Measurements from ENCODE around the gene POMGNT1. TPM values are rescaled to one million over a fixed set of nuclear protein-coding genes. Genes with fewer than 3 reads are reported as not detected.

The POMGNT1 gene
- total RNA-seq, 1 donor from 2014 or later: 55.7 TPM

DNA sequence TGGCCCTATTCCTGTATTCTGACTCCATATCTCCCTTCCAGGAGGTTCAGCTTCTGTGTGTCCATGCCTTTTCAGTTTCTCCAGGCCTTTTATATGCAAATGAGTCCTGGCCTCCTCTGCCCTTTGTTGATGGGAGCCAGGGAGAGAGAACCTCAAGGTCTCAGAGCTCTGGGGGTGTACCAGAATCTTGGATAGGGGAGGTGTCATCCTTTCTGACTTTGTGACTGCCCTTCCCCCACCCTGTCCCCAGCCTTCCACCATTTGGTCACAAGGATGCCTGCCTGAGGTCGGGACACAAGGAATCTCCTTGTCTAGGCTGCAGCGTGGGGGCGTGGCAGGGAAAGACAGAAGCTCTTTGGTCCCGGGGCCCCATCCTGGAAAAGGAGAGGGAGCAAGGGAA is 23.5 kb upstream of the POMGNT1 start:
- H3K9me3 ChIP-seq (ENCODE audit: low read depth): no peaks in the 10 kb centered on the region
- H2AFZ ChIP-seq (replicated peaks): peak overlapping the region; percentile 76
- no peaks in the 10 kb centered on the region for H4K20me1 ChIP-seq (ENCODE audit: low read depth)
- Mint-ChIP-seq H3K9me3 (no peaks in the 10 kb centered on the region), H3K27ac (peak overlapping the region; percentile 68), H3K27me3 (ENCODE audit: insufficient read depth, low read depth) (peaks cover 9% of the 10 kb centered on the region), H3K4me1 (peaks cover 54% of the 10 kb centered on the region), H3K4me3 (peak overlapping the region; percentile 49), H3K36me3 (no peaks in the 10 kb centered on the region)
- peak overlapping the region; percentile 69 for H3K4me2 ChIP-seq
- H3K27ac ChIP-seq: peak overlapping the region; percentile 13
- H3F3A ChIP-seq (ENCODE audit: low read depth): peaks cover 31% of the 10 kb centered on the region
- H3K9ac ChIP-seq: no peak overlapping the region
- H3K79me2 ChIP-seq (ENCODE audit: low read depth): no peaks in the 10 kb centered on the region
- no peaks in the 10 kb centered on the region for H3K36me3 ChIP-seq
- no peaks in the 10 kb centered on the region for H3K27me3 ChIP-seq
- peak; percentile 79 for DNase-seq (ENCODE audit: low spot score)
- peaks cover 25% of the 10 kb centered on the region for H3K4me1 ChIP-seq
- no peak overlapping the region for H3K4me3 ChIP-seq
- TF ChIP-seq EZH2phosphoT487 (IDR thresholded peaks at IDR 0.05) (no peak), EZH2 (IDR thresholded peaks at IDR 0.05) (no peak)
- TF ChIP-seq, protein P1, sequence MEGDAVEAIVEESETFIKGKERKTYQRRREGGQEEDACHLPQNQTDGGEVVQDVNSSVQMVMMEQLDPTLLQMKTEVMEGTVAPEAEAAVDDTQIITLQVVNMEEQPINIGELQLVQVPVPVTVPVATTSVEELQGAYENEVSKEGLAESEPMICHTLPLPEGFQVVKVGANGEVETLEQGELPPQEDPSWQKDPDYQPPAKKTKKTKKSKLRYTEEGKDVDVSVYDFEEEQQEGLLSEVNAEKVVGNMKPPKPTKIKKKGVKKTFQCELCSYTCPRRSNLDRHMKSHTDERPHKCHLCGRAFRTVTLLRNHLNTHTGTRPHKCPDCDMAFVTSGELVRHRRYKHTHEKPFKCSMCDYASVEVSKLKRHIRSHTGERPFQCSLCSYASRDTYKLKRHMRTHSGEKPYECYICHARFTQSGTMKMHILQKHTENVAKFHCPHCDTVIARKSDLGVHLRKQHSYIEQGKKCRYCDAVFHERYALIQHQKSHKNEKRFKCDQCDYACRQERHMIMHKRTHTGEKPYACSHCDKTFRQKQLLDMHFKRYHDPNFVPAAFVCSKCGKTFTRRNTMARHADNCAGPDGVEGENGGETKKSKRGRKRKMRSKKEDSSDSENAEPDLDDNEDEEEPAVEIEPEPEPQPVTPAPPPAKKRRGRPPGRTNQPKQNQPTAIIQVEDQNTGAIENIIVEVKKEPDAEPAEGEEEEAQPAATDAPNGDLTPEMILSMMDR (IDR thresholded peaks at IDR 0.05): no peak

DNA sequence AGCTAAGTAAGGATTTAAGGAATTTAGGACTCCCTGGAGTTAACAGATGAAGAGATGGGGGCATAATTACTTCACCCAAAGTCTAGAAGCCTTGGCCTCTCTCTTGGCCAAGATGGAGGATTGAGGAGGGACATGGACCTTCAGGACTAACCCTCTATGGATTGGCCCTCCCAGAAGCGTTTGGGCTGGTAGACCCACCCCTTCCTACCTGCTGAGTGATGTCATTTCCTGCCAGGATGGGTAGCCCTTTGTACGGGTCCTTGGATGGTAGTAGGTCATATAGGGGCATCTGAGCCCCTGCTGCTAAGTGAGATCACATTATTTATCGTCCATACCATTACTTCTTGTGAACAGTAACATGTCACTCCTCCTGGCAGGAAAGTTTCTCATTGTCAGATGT is 22.6 kb upstream of the POMGNT1 start:
- Histone ChIP-seq H3K4me1 (peaks cover 25% of the 10 kb centered on the region), H3K9ac (no peak overlapping the region), H3F3A (ENCODE audit: low read depth) (peaks cover 31% of the 10 kb centered on the region), H2AFZ (replicated peaks) (no peak overlapping the region), H4K20me1 (ENCODE audit: low read depth) (no peaks in the 10 kb centered on the region), H3K27me3 (no peaks in the 10 kb centered on the region), H3K9me3 (ENCODE audit: low read depth) (no peaks in the 10 kb centered on the region), H3K4me3 (no peak overlapping the region), H3K36me3 (no peaks in the 10 kb centered on the region), H3K27ac (no peak overlapping the region), H3K79me2 (ENCODE audit: low read depth) (no peaks in the 10 kb centered on the region), H3K4me2 (no peak overlapping the region)
- H3K4me3 Mint-ChIP-seq: no peak overlapping the region
- H3K9me3 Mint-ChIP-seq: no peaks in the 10 kb centered on the region
- TF ChIP-seq EZH2phosphoT487 (IDR thresholded peaks at IDR 0.05) (no peak), EZH2 (IDR thresholded peaks at IDR 0.05) (no peak)
- TF ChIP-seq, protein P1 (IDR thresholded peaks at IDR 0.05): no peak
- no peak overlapping the region for H3K27ac Mint-ChIP-seq
- peaks cover 9% of the 10 kb centered on the region for H3K27me3 Mint-ChIP-seq (ENCODE audit: insufficient read depth, low read depth)
- H3K4me1 Mint-ChIP-seq: peaks cover 54% of the 10 kb centered on the region
- DNase-seq (ENCODE audit: low spot score): no peak
- no peaks in the 10 kb centered on the region for H3K36me3 Mint-ChIP-seq

DNA sequence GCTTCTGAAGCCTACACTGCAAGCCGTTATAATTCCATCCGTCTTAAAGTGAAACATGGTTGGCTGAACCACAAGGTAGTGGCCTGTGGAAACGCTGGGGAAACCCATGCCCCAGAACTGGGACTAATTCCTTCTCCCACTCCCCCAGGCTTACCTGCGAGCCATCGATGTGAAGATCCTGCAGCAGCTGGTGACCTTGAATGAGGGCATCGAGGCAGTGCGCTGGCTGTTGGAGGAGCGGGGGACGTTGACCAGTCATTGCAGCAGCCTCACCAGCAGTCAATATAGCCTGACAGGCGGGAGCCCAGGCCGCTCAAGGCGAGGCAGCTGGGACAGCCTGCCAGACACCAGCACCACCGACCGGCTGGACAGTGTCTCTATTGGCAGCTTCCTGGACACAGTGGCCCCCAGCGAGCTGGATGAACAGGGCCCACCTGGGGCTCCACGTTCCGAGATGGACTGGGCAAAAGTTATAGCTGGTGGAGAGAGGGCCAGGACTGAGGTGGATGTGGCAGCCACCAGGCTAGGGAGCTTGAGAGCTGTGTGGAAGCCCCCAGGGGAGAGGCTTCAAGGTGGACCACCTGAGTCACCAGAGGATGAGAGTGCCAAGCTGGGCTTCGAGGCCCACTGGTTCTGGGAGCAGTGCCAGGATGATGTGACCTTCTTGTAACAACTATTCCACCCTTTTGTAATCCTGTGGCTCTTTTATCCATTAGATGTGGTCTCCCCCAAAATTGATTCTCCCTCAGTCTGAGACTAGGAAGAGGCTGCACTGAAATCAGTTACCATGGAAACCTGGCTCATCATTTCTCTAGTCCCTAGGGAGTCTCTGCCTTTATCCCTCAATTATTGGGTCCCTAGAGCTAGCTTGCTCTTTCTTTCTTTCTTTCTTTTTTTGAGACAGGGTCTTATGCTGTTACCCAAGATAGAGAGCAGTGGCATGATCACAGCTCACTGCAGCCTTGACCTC is 21.6 kb upstream of the POMGNT1 start:
- no peaks in the 10 kb centered on the region for H3K27me3 ChIP-seq
- H3K9ac ChIP-seq: no peak overlapping the region
- H3F3A ChIP-seq (ENCODE audit: low read depth): peaks cover 31% of the 10 kb centered on the region
- H3K4me2 ChIP-seq: no peak overlapping the region
- DNase-seq (ENCODE audit: low spot score): no peak
- no peak overlapping the region for H3K27ac ChIP-seq
- no peak overlapping the region for H2AFZ ChIP-seq (replicated peaks)
- no peaks in the 10 kb centered on the region for H4K20me1 ChIP-seq (ENCODE audit: low read depth)
- no peak for TF ChIP-seq EZH2 (IDR thresholded peaks at IDR 0.05)
- TF ChIP-seq, protein P1 (IDR thresholded peaks at IDR 0.05): no peak
- TF ChIP-seq EZH2phosphoT487 (IDR thresholded peaks at IDR 0.05): no peak
- Mint-ChIP-seq H3K27ac (no peak overlapping the region), H3K9me3 (no peaks in the 10 kb centered on the region), H3K4me1 (peaks cover 49% of the 10 kb centered on the region), H3K27me3 (ENCODE audit: insufficient read depth, low read depth) (peaks cover 7% of the 10 kb centered on the region), H3K4me3 (no peak overlapping the region), H3K36me3 (no peaks in the 10 kb centered on the region)
- peaks cover 25% of the 10 kb centered on the region for H3K4me1 ChIP-seq
- no peak overlapping the region for H3K4me3 ChIP-seq
- no peaks in the 10 kb centered on the region for H3K9me3 ChIP-seq (ENCODE audit: low read depth)
- H3K36me3 ChIP-seq: no peaks in the 10 kb centered on the region
- no peaks in the 10 kb centered on the region for H3K79me2 ChIP-seq (ENCODE audit: low read depth)
